ENCODE results near the gene CPS1. TPM values are rescaled to one million over a fixed set of nuclear protein-coding genes. Genes with fewer than 3 reads are reported as not detected.

CPS1 gene
- total and polyA plus RNA-seq, 2 of the 8 experiments (the other 6 are each of a cell fraction or from before 2014, with no cell fraction given): 7.9 to 15.7 TPM

- TF ChIP-seq E2F6 (IDR thresholded peaks at IDR 0.05) (no peak), POLR2AphosphoS5 (IDR thresholded peaks at IDR 0.05; ENCODE audit: low read depth, low read length) (no peak), SIX5 (IDR thresholded peaks at IDR 0.05; ENCODE audit: low read depth, low read length) (no peak), POLR2A (IDR thresholded peaks at IDR 0.05; ENCODE audit: control extremely low read depth in 1 of 2, low read depth in 2 of 2, low read length in 2 of 2) (no peak), CBX5 (IDR thresholded peaks at IDR 0.05; ENCODE audit: low read depth, low read length) (no peak), ASH2L (IDR thresholded peaks at IDR 0.05; ENCODE audit: low read length) (no peak)
Observed at GRCh38 chr2:210527286-210527685, 29.1 kb upstream of the CPS1 start (continued).
